Gastrocnemius medialis (tissue), 4 donors: ENCODE measurements around the gene PLG.

Source experiments
- CTCF ChIP-seq, 5 experiments: fragments of 450-650 bp in 3 of 5; fragments of 200-600 bp in 2 of 5; sonication (generic) in 2 of 5; IDR thresholded peaks in 4 of 5; conservative IDR thresholded peaks in 1 of 5; 1 replicate in 4 of 5; 2 replicates in 1 of 5; pipeline ENCODE4 v1.5.1; 2016 to 2019; ENCODE audit warnings: antibody characterized with exemption in 5 of 5, mild to moderate bottlenecking in 3 of 5, moderate library complexity in 3 of 5
- POLR2A ChIP-seq, 2 donors: fragments of 450-650 bp; IDR thresholded peaks; one replicate each; pipeline ENCODE4 v1.6.1; 2017; ENCODE audit warnings: antibody characterized with exemption in 2 of 2, mild to moderate bottlenecking in 2 of 2, moderate library complexity in 2 of 2

- TF ChIP-seq CTCF (IDR thresholded peaks at IDR 0.05 in 4 of 5, conservative IDR thresholded peaks at IDR 0.05 in 1 of 5): no peak
- TF ChIP-seq POLR2A (IDR thresholded peaks at IDR 0.05): no peak
Observed at GRCh38 chr6:160756871-160757270, 54.8 kb downstream of the PLG start.
